Ishikawa (cell line): ENCODE data around the gene OR51E2.

Experiments used
- CEBPB ChIP-seq: IDR thresholded peaks from 2 replicates; pipeline ENCODE4 v1.6.1; 2012
- CREB1 ChIP-seq: IDR thresholded peaks from 2 replicates; pipeline ENCODE4 v1.6.1; 2012; ENCODE audit warnings: low read depth
- EGR1 ChIP-seq: IDR thresholded peaks from 2 replicates; pipeline ENCODE4 v1.6.1; 2012
- EP300 ChIP-seq: IDR thresholded peaks from 2 replicates; pipeline ENCODE4 v1.6.1; 2012; ENCODE audit warnings: borderline replicate concordance
- FOXM1 ChIP-seq: IDR thresholded peaks from 2 replicates; pipeline ENCODE4 v1.6.1; 2012; ENCODE audit warnings: low read depth, borderline replicate concordance
- NFIC ChIP-seq: IDR thresholded peaks from 2 replicates; pipeline ENCODE4 v1.6.1; 2012
- RAD21 ChIP-seq: IDR thresholded peaks from 2 replicates; pipeline ENCODE4 v1.6.1; 2012; ENCODE audit warnings: low read depth
- REST ChIP-seq: IDR thresholded peaks from 2 replicates; pipeline ENCODE4 v1.6.1; 2012; ENCODE audit warnings: low read depth, mild to moderate bottlenecking
- TAF1 ChIP-seq: IDR thresholded peaks from 2 replicates; pipeline ENCODE4 v1.6.1; 2012; ENCODE audit warnings: low read depth, mild to moderate bottlenecking
- TCF12 ChIP-seq: IDR thresholded peaks from 2 replicates; pipeline ENCODE4 v1.6.1; 2012; ENCODE audit warnings: low read depth
- TEAD4 ChIP-seq: IDR thresholded peaks from 2 replicates; pipeline ENCODE4 v1.6.1; 2012
- USF1 ChIP-seq: IDR thresholded peaks from 2 replicates; pipeline ENCODE4 v1.6.1; 2012
- YY1 ChIP-seq: IDR thresholded peaks from 2 replicates; pipeline ENCODE4 v1.6.1; 2012; ENCODE audit warnings: low read depth
- ZBTB7A ChIP-seq: IDR thresholded peaks from 2 replicates; pipeline ENCODE4 v1.6.1; 2012; ENCODE audit warnings: low read depth
- TF ChIP-seq, protein P1 (sequence below): IDR thresholded peaks from 2 replicates; pipeline ENCODE4 v1.6.1; 2012

Gene OR51E2

GRCh38 chr11:4699697-4700435, 2.2 kb upstream of the OR51E2 start:
- TF ChIP-seq EP300 (no peak), CREB1 (no peak), RAD21 (no peak), ZBTB7A (no peak), TAF1 (no peak), USF1 (no peak), CEBPB (no peak), REST (no peak), TEAD4 (no peak), NFIC (no peak), YY1 (no peak)
- TF ChIP-seq, protein P1, sequence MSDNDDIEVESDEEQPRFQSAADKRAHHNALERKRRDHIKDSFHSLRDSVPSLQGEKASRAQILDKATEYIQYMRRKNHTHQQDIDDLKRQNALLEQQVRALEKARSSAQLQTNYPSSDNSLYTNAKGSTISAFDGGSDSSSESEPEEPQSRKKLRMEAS: no peak

GRCh38 chr11:4695442-4695841, 2.2 kb downstream of the OR51E2 start:
- TF ChIP-seq TCF12 (no peak), TAF1 (no peak), FOXM1 (no peak), TEAD4 (no peak), REST (no peak), NFIC (no peak), RAD21 (no peak), CREB1 (no peak), EGR1 (no peak), EP300 (no peak), YY1 (no peak), ZBTB7A (no peak), CEBPB (no peak), USF1 (no peak)
- TF ChIP-seq, protein P1: no peak

- no peak for TF ChIP-seq FOXM1
- TF ChIP-seq REST: no peak
- TF ChIP-seq TAF1: no peak
- TF ChIP-seq NFIC: no peak
- TF ChIP-seq CREB1: no peak
- no peak for TF ChIP-seq ZBTB7A
- TF ChIP-seq USF1: no peak
- no peak for TF ChIP-seq EGR1
- no peak for TF ChIP-seq EP300
- TF ChIP-seq TCF12: no peak
- no peak for TF ChIP-seq YY1
- no peak for TF ChIP-seq TEAD4
- TF ChIP-seq RAD21: no peak
- TF ChIP-seq CEBPB: no peak
- TF ChIP-seq, protein P1: no peak
Observed at GRCh38 chr11:4684631-4685285, 12.9 kb downstream of the OR51E2 start.
